ENCODE measurements around the gene TAF4.
"Not testable (repeated sequence)": the region's sequence is repeated elsewhere in the genome, so short reads cannot be mapped to it uniquely, and the experiment has no call there.

The TAF4 gene

DNA sequence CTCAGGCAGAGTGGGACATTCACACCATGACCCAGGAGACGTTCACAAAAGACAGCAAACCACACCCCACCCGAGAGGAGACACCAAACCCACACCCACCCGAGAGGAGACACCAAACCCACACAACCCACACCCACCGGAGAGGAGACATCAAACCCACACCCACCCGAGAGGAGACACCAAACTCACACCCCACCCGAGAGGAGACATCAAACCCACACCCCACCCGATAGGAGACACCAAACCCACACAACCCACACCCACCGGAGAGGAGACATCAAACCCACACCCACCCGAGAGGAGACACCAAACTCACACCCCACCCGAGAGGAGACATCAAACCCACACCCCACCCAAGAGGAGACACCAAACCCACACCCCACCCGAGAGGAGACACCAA, 84.0 kb downstream of the TAF4 start:
- peaks cover 15% of the 10 kb centered on the region for H3K36me3 ChIP-seq (ENCODE audit: insufficient read depth, low read length)
- 81% methylated on average over 11 of the region's 11 CpGs for WGBS
- H3K27ac ChIP-seq (ENCODE audit: low read depth, low read length) = not testable (repeated sequence)

DNA sequence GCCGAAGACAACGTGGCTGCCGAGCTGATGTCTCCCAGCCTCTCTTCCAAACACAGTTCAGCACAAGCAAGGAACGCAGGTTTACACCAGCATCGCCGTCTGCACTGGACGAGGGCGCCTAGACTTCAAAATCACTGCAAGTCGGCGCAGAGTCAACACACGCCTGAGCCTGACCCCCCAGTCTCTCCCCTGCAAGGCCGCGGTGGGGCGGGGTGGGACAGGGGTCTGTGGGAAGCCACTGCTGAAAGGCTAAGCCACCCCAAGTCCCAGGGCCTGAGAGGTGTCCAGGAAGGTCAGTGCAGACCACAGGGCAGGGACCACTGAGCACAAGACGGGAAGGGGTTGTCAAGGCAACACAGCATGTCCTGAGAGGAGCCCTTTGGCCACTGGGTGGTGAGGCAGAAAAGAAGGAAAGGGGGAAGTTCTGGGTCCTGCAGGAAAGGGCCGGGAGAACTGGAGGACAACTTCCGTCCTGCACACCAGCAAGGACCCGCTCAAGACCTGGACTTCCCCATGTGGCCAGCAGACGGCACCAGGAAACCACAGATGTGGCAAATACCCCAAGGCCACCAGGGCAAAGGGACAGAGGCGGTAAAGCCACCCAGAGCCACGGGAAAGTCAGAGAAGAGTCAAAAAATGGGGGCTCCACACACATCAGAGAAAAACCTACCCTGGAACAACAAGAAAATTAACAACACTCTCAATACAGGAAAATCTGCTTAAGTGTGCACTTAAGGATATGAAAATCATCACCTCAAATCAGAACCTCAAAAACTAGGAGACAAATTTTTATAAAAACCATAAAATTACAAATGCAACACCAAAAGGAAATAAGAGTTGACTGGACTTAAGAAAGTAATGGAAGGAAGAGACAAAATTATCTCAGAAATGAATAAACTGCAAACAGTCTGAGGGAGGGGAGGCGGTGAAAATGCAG, 84.8 kb downstream of the TAF4 start:
- H3K36me3 ChIP-seq (ENCODE audit: insufficient read depth, low read length) = peaks cover 18% of the 10 kb centered on the region
- no peak overlapping the region for H3K27ac ChIP-seq (ENCODE audit: low read depth, low read length)
- H3K4me1 ChIP-seq (ENCODE audit: insufficient read depth, low read length) = no peaks in the 10 kb centered on the region
- 88% methylated on average over 22 of the region's 22 CpGs for WGBS
- no peaks in the 10 kb centered on the region for H3K27me3 ChIP-seq (ENCODE audit: insufficient read depth, low read length)
- no peaks in the 10 kb centered on the region for H3K9me3 ChIP-seq (ENCODE audit: insufficient read depth, low read depth, low read length)
- H3K9ac ChIP-seq (ENCODE audit: low read depth, low read length) = no peak overlapping the region
- no peak overlapping the region for H3K4me3 ChIP-seq (ENCODE audit: low read length)

More for the DNA sequence above, 84.0 kb downstream of the TAF4 start:
- H3K27me3 ChIP-seq (ENCODE audit: insufficient read depth, low read length); H3K9me3 ChIP-seq (ENCODE audit: insufficient read depth, low read depth, low read length); H3K4me1 ChIP-seq (ENCODE audit: insufficient read depth, low read length); H3K9ac ChIP-seq (ENCODE audit: low read depth, low read length); H3K4me3 ChIP-seq (ENCODE audit: low read length): not testable (repeated sequence)

DNA sequence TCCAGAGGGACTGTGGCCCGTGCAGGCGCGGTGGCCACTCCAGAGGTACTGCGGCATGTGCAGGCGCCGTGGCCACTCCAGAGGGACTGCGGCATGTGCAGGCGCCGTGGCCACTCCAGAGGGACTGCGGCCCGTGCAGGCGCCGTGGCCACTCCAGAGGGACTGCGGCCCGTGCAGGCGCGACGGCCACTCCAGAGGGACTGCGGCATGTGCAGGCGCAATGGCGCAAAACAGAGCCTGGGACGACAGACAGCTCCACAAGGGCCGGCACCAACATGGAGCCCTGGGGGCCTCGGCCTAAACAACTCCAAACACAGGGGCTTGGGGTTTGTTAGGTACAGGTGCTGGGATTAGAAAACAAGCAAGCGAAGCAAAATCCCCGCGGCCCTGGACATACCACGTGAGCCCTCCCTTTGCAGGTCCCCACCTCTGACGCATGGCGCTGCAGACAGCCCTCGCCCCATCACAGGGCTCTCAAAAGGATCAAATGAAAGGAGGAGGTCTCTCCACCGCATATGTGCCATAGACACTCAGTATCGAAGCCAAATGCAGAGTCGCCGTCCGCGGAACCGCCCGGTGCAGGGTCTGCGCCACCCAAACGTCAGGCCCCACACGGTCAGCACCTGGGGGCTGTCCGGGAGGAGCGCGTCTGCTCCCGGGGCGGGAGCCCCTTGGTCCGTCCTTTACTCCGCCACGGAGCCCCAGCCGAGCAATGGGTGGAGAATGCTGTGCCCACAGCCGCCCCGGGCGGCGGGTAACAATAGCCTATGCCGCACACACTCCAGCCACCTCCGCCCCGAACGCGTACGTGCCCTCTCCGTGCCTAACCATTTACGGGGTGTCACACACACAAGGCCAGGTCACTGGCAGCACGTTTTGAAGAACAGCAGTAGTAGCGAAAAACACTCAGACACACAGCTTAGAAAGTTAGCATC, 85.7 kb downstream of the TAF4 start:
- H3K27me3 ChIP-seq (ENCODE audit: insufficient read depth, low read length) = no peaks in the 10 kb centered on the region
- H3K4me1 ChIP-seq (ENCODE audit: insufficient read depth, low read length) = no peaks in the 10 kb centered on the region
- H3K4me3 ChIP-seq (ENCODE audit: low read length) = no peak overlapping the region
- WGBS = 97% methylated on average over 65 of the region's 65 CpGs
- no peak overlapping the region for H3K27ac ChIP-seq (ENCODE audit: low read depth, low read length)
- H3K9me3 ChIP-seq (ENCODE audit: insufficient read depth, low read depth, low read length) = no peaks in the 10 kb centered on the region
- no peak overlapping the region for H3K9ac ChIP-seq (ENCODE audit: low read depth, low read length)
- peaks cover 14% of the 10 kb centered on the region for H3K36me3 ChIP-seq (ENCODE audit: insufficient read depth, low read length)

DNA sequence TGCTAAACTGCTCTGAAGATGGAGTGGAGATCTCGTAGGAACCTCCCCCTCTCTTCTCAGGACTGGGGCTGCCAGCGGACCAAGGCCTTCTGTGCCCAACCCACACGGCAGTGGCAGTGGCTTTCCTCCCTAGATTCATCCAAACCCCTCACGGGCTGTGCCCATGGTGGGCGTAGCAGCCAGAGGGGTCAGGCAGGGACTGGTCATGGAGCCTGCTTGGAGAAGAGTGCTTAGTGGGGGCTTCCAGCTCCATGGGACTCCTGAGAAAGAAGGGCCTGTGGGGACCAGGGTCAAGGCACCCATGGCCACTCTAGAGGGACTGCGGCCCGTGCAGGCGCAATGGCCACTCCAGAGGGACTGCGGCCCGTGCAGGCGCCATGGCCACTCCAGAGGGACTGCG, 86.6 kb downstream of the TAF4 start:
- Histone ChIP-seq H3K4me3 (ENCODE audit: low read length) (no peak overlapping the region), H3K4me1 (ENCODE audit: insufficient read depth, low read length) (no peaks in the 10 kb centered on the region), H3K36me3 (ENCODE audit: insufficient read depth, low read length) (peaks cover 20% of the 10 kb centered on the region), H3K27me3 (ENCODE audit: insufficient read depth, low read length) (no peaks in the 10 kb centered on the region), H3K27ac (ENCODE audit: low read depth, low read length) (no peak overlapping the region), H3K9ac (ENCODE audit: low read depth, low read length) (no peak overlapping the region), H3K9me3 (ENCODE audit: insufficient read depth, low read depth, low read length) (no peaks in the 10 kb centered on the region)
- 96% methylated on average over 12 of the region's 12 CpGs for WGBS

DNA sequence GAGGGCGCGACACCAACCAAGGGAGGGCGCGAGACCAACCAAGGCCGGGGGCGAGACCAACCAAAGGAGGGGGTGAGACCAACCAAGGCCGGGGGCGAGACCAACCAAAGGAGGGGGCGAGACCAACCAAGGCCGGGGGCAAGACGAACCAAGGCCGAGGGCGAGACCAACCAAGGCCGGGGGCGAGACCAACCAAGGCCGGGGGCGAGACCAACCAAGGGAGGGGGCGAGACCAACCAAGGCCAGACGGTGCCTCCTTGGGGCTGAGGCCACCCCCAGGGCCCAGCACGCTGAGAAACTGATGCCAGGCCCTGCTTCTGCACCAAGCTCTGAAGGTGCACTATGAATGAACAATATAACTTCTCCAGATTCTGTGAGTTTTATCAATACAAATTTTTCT, 87.2 kb downstream of the TAF4 start:
- no peak overlapping the region for H3K27ac ChIP-seq (ENCODE audit: low read depth, low read length)
- H3K4me3 ChIP-seq (ENCODE audit: low read length) = no peak overlapping the region
- no peak overlapping the region for H3K9ac ChIP-seq (ENCODE audit: low read depth, low read length)
- peaks cover 26% of the 10 kb centered on the region for H3K36me3 ChIP-seq (ENCODE audit: insufficient read depth, low read length)
- no peaks in the 10 kb centered on the region for H3K9me3 ChIP-seq (ENCODE audit: insufficient read depth, low read depth, low read length)
- no peaks in the 10 kb centered on the region for H3K27me3 ChIP-seq (ENCODE audit: insufficient read depth, low read length)
- WGBS = 97% methylated on average over 20 of the region's 20 CpGs
- no peaks in the 10 kb centered on the region for H3K4me1 ChIP-seq (ENCODE audit: insufficient read depth, low read length)

DNA sequence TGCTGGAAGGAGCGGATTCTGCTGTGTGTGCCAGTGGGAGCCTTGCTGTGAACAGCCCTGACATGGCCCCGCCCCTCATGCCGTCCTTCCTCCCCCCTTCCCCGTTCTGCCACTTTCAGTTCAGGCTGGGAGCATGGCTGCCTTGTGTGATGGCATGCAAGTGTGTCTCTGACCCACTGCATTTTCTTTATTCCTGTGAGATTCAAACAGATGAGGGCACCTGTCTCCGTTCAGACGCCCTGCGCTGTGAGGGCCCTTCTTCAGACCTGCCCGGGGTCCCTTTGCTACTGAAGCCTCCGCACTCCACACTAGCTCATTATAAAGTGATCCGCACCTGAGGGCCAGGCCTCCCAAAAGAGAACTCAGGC, 88.3 kb downstream of the TAF4 start:
- Histone ChIP-seq H3K9me3 (ENCODE audit: insufficient read depth, low read depth, low read length) (no peaks in the 10 kb centered on the region), H3K9ac (ENCODE audit: low read depth, low read length) (no peak overlapping the region), H3K4me1 (ENCODE audit: insufficient read depth, low read length) (no peaks in the 10 kb centered on the region), H3K27ac (ENCODE audit: low read depth, low read length) (no peak overlapping the region), H3K4me3 (ENCODE audit: low read length) (no peak overlapping the region), H3K27me3 (ENCODE audit: insufficient read depth, low read length) (no peaks in the 10 kb centered on the region), H3K36me3 (ENCODE audit: insufficient read depth, low read length) (peaks cover 34% of the 10 kb centered on the region)
- 94% methylated on average over 10 of the region's 10 CpGs for WGBS

DNA sequence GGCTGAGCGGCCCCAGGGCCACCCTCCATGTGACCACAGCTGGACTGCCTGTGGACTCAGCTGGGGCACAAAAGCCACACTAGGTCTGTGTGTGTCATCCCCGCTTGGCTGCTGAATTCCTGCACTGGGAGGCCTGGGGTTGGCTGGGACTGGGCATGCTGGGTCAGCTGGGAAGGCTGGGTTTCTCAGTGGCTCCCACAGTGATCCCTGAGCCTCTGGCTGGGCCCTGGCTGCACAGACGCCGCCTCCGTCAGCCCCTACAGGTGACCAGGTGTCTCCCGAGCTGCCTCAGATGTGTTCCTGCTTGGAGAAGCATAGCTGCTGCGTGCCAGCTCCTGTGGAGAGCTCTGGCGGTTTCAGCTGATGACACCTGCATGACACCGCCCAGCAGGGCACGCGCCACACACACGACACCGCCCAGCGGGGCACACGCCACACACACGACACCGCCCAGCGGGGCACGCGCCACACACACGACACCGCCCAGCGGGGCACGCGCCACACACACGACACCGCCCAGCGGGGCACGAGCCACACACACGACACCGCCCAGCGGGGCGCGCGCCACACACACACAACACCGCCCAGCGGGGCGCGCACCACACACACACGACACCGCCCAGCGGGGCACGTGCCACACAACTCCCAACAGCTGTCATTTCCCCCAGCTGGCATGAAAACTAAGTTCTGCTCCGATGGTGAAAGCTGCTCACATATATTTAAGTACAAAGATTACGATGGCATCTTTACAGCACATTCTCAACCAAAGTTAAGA, 88.8 kb downstream of the TAF4 start:
- H3K9ac ChIP-seq (ENCODE audit: low read depth, low read length) = no peak overlapping the region
- peaks cover 39% of the 10 kb centered on the region for H3K36me3 ChIP-seq (ENCODE audit: insufficient read depth, low read length)
- H3K27ac ChIP-seq (ENCODE audit: low read depth, low read length) = no peak overlapping the region
- 94% methylated on average over 45 of the region's 45 CpGs for WGBS
- H3K4me1 ChIP-seq (ENCODE audit: insufficient read depth, low read length) = no peaks in the 10 kb centered on the region
- no peaks in the 10 kb centered on the region for H3K27me3 ChIP-seq (ENCODE audit: insufficient read depth, low read length)
- no peak overlapping the region for H3K4me3 ChIP-seq (ENCODE audit: low read length)
- no peaks in the 10 kb centered on the region for H3K9me3 ChIP-seq (ENCODE audit: insufficient read depth, low read depth, low read length)

DNA sequence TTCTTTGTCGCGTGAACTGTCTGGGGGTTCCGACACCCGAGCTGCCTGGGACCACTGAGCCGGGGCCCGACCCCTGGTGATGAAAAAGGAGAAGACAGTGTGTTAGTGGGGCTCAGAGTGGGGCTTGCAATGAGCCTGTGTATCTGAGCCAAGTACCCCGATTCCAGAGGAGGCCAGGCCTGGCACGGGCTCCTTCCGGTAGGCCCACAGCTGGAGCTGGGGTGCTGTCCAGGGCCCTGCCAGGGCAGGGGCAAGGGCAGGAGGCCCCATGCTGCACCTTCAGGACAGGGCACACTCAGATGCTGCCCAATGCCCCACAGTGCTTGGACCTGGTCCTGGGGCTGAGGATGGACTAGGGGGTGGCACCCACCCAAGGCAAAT, 89.4 kb downstream of the TAF4 start:
- Histone ChIP-seq H3K9ac (ENCODE audit: low read depth, low read length) (no peak overlapping the region), H3K9me3 (ENCODE audit: insufficient read depth, low read depth, low read length) (no peaks in the 10 kb centered on the region), H3K4me3 (ENCODE audit: low read length) (no peak overlapping the region), H3K4me1 (ENCODE audit: insufficient read depth, low read length) (no peaks in the 10 kb centered on the region), H3K27me3 (ENCODE audit: insufficient read depth, low read length) (no peaks in the 10 kb centered on the region), H3K36me3 (ENCODE audit: insufficient read depth, low read length) (peaks cover 43% of the 10 kb centered on the region), H3K27ac (ENCODE audit: low read depth, low read length) (no peak overlapping the region)
- WGBS = 94% methylated on average over 9 of the region's 9 CpGs

DNA sequence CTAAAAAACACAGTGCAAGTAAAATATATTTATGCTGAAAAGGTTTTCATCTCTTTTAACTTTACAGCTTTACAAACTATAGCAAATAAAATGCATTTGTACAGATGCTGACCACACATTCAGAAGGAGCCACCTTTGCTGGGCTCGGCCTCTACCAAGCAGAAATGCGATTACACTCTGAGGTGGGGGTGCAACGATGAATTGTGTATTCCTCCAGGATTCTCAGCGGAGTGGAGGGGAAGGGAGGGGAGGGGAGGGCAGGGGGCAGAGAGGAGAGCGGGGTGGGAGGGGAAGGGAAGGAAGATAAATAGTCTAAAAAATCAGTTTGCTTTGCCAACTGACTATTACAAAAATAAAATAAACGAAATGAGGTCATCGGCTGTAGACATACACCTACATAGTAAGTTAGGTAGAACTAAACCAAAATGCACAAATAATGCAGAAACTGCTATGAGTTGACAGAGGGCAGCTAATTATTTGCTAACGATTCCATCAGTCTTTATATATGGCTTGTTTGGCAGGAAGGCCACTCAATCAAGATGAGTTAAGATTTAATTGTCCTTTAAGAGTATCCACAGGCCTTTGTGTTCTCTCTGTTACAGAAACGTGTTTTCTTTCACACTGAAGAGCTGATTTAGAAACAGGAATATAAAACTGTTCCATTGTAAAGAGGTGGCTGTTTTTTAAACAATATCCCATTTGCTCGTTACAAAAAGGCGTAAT, 90.1 kb downstream of the TAF4 start:
- Histone ChIP-seq H3K9me3 (ENCODE audit: insufficient read depth, low read depth, low read length) (no peaks in the 10 kb centered on the region), H3K27me3 (ENCODE audit: insufficient read depth, low read length) (no peaks in the 10 kb centered on the region), H3K4me3 (ENCODE audit: low read length) (no peak overlapping the region), H3K4me1 (ENCODE audit: insufficient read depth, low read length) (no peaks in the 10 kb centered on the region), H3K36me3 (ENCODE audit: insufficient read depth, low read length) (peaks cover 43% of the 10 kb centered on the region), H3K9ac (ENCODE audit: low read depth, low read length) (no peak overlapping the region), H3K27ac (ENCODE audit: low read depth, low read length) (no peak overlapping the region)
- 98% methylated on average over 11 of the region's 11 CpGs for WGBS

DNA sequence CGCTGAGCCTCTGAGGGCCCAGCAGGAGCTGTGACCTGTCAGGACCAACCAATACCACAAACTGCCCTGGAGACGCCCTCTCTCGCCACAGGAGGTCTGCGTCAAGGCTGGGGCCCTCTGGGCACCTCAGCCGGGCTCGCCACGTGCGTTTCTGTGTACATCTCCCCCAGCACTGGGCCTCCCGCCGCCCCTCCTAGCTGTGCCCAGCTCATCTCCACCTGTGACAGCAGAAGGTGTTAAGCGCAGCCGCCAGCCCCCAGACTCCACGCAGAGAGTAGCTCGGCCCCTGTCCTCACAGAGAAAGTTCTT, 91.4 kb downstream of the TAF4 start:
- no peaks in the 10 kb centered on the region for H3K4me1 ChIP-seq (ENCODE audit: insufficient read depth, low read length)
- no peak overlapping the region for H3K9ac ChIP-seq (ENCODE audit: low read depth, low read length)
- no peak overlapping the region for H3K4me3 ChIP-seq (ENCODE audit: low read length)
- peaks cover 43% of the 10 kb centered on the region for H3K36me3 ChIP-seq (ENCODE audit: insufficient read depth, low read length)
- 97% methylated on average over 14 of the region's 14 CpGs for WGBS
- H3K27ac ChIP-seq (ENCODE audit: low read depth, low read length) = no peak overlapping the region
- H3K9me3 ChIP-seq (ENCODE audit: insufficient read depth, low read depth, low read length) = no peaks in the 10 kb centered on the region
- H3K27me3 ChIP-seq (ENCODE audit: insufficient read depth, low read length) = no peaks in the 10 kb centered on the region
